ENCODE data around the gene SRR. TPM values are rescaled to one million over a fixed set of nuclear protein-coding genes. Genes with fewer than 3 reads are reported as not detected.

SRR gene
- total RNA-seq, 2 experiments from 2014 or later = 20.0 to 22.2 TPM

GRCh38 chr17:2364763-2365116 lies 61.0 kb downstream of the SRR start:
- POLR2A ChIA-PET = no interaction called here
- peaks cover 2% of the 10 kb centered on the region for H3K36me3 Mint-ChIP-seq
- CTCF ChIA-PET = no interaction called here

GRCh38 chr17:2365132-2365531 lies 61.4 kb downstream of the SRR start:
- no peak for DNase-seq
- ChIA-PET CTCF (no interaction called here), POLR2A (no interaction called here)
- Mint-ChIP-seq H3K36me3 (peaks cover 2% of the 10 kb centered on the region), H3K27me3 (no peaks in the 10 kb centered on the region), H3K4me3 (no peak overlapping the region), H3K27ac (no peak overlapping the region), H3K9me3 (no peaks in the 10 kb centered on the region), H3K4me1 (ENCODE audit: low read depth) (no peaks in the 10 kb centered on the region)
- intact Hi-C loops (cut with micrococcal nuclease) = no loop called here

More at GRCh38 chr17:2364763-2365116, 61.0 kb downstream of the SRR start:
- DNase-seq = no peak
- Mint-ChIP-seq H3K9me3 (no peaks in the 10 kb centered on the region), H3K4me1 (ENCODE audit: low read depth) (no peaks in the 10 kb centered on the region), H3K27ac (no peak overlapping the region), H3K4me3 (no peak overlapping the region), H3K27me3 (no peaks in the 10 kb centered on the region)
- intact Hi-C loops (cut with micrococcal nuclease) = no loop called here

DNA sequence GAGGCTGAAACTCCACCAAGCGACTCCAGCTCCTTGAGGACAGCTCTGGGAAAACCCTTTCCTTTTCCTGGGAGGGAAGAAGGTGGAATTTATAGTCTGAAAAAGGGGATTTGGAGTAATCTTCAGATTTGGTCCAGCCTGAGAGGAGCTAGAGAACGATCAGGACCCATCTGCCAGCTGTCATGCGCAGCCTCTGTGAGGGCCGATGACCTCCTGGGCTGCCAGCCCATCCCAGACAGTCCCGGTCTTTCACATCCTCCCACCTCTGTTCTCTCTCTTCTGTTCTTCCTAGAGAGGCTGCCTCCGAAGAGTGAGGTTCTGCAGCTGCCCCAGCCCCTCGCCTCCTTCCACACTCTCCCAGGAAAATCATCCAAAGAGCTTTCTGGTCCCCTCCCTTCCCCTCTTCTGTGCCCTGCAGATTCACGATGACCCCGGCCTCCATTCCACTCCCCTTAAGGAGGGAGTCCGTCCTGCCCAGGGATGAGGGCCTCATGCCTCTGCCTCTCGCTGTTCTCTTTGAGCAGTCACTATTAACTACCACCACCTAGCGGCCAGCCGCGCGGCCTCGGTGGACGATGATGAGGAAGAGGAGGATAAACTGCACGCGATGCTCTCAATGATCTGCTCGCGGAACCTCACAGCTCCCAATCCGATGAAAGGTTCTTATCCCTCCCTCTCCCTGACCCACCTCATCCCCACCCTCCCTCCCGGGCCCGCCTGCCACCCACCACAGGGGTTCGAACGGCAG lies 63.2 kb downstream of the SRR start:
- H3K4me3 Mint-ChIP-seq = no peak overlapping the region
- H3K36me3 Mint-ChIP-seq = peaks cover 5% of the 10 kb centered on the region
- no peak overlapping the region for H3K27ac Mint-ChIP-seq
- intact Hi-C loops (cut with micrococcal nuclease) = no loop called here
- POLR2A ChIA-PET = no interaction called here
- CTCF ChIA-PET = interaction anchor here (0.6 to 1.6 kb wide), 3 partner anchors 15 to 1664 kb away, joined by 3 to 5 read pairs (median 4); no protein-coding TSS in a partner anchor
- no peaks in the 10 kb centered on the region for H3K9me3 Mint-ChIP-seq
- DNase-seq = no peak
- no peaks in the 10 kb centered on the region for H3K4me1 Mint-ChIP-seq (ENCODE audit: low read depth)
- no peaks in the 10 kb centered on the region for H3K27me3 Mint-ChIP-seq

DNA sequence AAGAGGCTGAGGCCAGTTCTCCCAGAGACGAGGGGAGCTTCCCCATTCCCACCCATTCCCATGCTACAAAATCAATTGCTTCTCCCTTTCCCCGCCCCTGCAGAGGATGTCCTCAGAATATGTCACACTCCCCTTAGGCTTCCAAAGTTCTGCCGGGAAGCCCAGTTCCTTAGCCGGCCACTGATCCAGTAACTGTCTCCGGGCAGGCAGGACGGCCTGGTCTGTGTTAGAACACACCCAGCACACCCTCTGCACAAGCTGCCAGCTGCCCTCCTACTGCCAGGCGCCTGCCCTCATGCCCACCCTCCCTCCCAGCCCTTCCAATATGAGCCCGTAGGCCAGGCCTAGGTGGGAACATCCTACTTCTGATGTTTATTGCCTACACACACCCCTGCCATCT lies 64.6 kb downstream of the SRR start:
- no peaks in the 10 kb centered on the region for H3K9me3 Mint-ChIP-seq
- no peak overlapping the region for H3K27ac Mint-ChIP-seq
- peaks cover 6% of the 10 kb centered on the region for H3K36me3 Mint-ChIP-seq

GRCh38 chr17:2369039-2369438 lies 65.3 kb downstream of the SRR start:
- DNase-seq = no peak
- intact Hi-C loops (cut with micrococcal nuclease) = no loop called here
- Mint-ChIP-seq H3K27me3 (no peaks in the 10 kb centered on the region), H3K4me3 (no peak overlapping the region), H3K27ac (no peak overlapping the region), H3K9me3 (no peaks in the 10 kb centered on the region), H3K36me3 (peaks cover 6% of the 10 kb centered on the region), H3K4me1 (ENCODE audit: low read depth) (no peaks in the 10 kb centered on the region)
- ChIA-PET POLR2A (no interaction called here), CTCF (interaction anchor here (2.0 to 3.9 kb wide), 3 partner anchors 14 to 47 kb away, joined by 8 to 22 read pairs (median 8); no protein-coding TSS in a partner anchor)

More for the DNA sequence above, 64.6 kb downstream of the SRR start:
- POLR2A ChIA-PET = no interaction called here
- intact Hi-C loops (cut with micrococcal nuclease) = no loop called here
- Mint-ChIP-seq H3K4me3 (no peak overlapping the region), H3K27me3 (no peaks in the 10 kb centered on the region), H3K4me1 (ENCODE audit: low read depth) (no peaks in the 10 kb centered on the region)
- CTCF ChIA-PET = interaction anchor here (3.9 kb wide), 1 partner anchor 14 kb away, joined by 22 read pairs; no protein-coding TSS in a partner anchor
- DNase-seq = no peak

DNA sequence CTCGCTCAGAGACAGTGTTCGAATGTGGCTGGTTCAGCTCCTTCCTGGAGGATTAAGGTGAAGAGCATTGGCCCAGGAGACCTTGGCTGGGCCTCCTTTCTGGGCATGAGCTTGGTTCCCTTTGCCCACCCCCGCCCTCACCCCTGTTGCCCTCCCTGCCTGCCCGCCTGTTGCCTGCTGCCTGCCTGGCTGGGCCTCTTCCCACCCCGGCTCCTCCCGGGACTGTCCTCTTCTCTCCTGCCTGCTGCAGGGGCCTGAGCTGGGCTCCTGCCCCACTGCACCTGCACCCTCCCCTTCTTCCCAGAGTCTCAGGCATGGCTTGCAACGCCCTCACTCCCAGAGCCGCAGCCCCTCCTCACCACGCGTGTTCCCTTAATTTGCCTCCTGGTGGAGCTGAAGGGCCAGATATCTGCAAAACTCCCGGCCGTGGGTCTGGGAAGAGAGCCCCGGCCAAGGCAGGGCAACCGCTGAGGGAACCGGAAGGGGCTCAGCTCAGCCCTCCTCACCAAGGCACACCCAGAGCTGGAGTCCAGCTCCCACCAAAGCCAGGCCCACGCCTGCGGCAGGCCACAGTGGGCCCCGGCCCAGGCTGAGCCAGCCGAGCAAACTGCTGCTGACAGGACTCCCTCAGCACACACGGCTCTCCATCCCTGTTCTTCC lies 65.9 kb downstream of the SRR start:
- H3K4me1 Mint-ChIP-seq (ENCODE audit: low read depth) = no peaks in the 10 kb centered on the region
- no peaks in the 10 kb centered on the region for H3K9me3 Mint-ChIP-seq
- no peak for DNase-seq
- intact Hi-C loops (cut with micrococcal nuclease) = no loop called here
- no peak overlapping the region for H3K27ac Mint-ChIP-seq
- CTCF ChIA-PET = interaction anchor here (2.0 to 3.9 kb wide), 3 partner anchors 13 to 46 kb away, joined by 8 to 22 read pairs (median 8); no protein-coding TSS in a partner anchor
- H3K4me3 Mint-ChIP-seq = no peak overlapping the region
- H3K36me3 Mint-ChIP-seq = peaks cover 6% of the 10 kb centered on the region
- POLR2A ChIA-PET = no interaction called here
- no peaks in the 10 kb centered on the region for H3K27me3 Mint-ChIP-seq

GRCh38 chr17:2370211-2370589 lies 66.5 kb downstream of the SRR start:
- no peak for DNase-seq
- no peaks in the 10 kb centered on the region for H3K9me3 Mint-ChIP-seq
- CTCF ChIA-PET = interaction anchor here (2.0 to 3.9 kb wide), 3 partner anchors 13 to 46 kb away, joined by 8 to 22 read pairs (median 8); no protein-coding TSS in a partner anchor
- no peaks in the 10 kb centered on the region for H3K4me1 Mint-ChIP-seq (ENCODE audit: low read depth)
- no peak overlapping the region for H3K27ac Mint-ChIP-seq
- POLR2A ChIA-PET = no interaction called here
- intact Hi-C loops (cut with micrococcal nuclease) = no loop called here
- peaks cover 6% of the 10 kb centered on the region for H3K36me3 Mint-ChIP-seq
- H3K4me3 Mint-ChIP-seq = no peak overlapping the region
- no peaks in the 10 kb centered on the region for H3K27me3 Mint-ChIP-seq

DNA sequence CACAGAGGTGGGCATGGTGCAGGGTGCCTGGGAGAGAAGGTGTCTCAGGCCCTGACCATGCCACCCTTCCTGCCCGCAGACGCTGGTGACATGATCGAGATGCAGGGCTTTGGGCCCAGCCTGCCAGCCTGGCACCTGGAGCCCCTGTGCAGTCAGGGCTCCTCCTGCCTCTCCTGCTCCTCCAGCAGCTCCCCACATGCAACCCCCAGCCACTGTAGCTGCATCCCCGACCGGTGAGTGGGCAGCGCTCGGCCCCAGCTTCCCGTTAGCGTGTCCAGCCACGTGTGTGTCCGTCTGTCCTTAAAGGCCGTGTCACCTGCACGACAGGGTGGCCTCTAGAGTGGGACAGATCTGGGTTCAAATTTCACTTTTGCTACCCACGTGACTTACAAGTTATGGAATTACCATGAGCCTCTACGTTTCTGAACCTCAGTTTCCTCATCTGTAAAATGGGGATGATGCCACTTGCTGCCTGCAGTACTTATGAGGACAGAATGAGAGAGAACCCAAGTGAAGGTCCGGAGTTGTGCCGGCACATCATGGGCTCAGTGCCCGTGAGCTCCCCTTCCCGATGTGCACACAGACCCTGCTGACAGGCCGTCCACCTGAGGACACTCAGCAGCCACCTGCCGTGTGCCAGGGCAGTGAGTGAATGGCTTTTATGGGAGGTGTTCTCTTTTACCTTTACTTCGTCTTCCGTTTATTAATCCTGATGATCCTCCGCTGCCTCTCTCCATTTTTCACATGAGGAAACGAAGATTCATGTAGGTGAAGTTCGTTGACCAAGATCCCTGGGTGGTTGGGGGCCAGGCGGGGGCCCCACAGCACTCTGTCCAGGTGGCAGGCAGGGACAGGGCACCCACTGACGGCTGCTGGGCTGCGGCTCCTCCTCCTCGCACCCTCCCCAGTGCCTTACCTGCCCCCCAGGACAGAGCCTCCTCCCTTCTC lies 67.7 kb downstream of the SRR start:
- ChIA-PET POLR2A (no interaction called here), CTCF (interaction anchor here (2.5 to 3.9 kb wide), 2 partner anchors 11 to 18 kb away, joined by 8 to 22 read pairs; no protein-coding TSS in a partner anchor)
- Mint-ChIP-seq H3K36me3 (peaks cover 6% of the 10 kb centered on the region), H3K4me1 (ENCODE audit: low read depth) (no peaks in the 10 kb centered on the region), H3K27me3 (no peaks in the 10 kb centered on the region), H3K9me3 (no peaks in the 10 kb centered on the region), H3K27ac (no peak overlapping the region), H3K4me3 (no peak overlapping the region)
- intact Hi-C loops (cut with micrococcal nuclease) = no loop called here
- no peak for DNase-seq

DNA sequence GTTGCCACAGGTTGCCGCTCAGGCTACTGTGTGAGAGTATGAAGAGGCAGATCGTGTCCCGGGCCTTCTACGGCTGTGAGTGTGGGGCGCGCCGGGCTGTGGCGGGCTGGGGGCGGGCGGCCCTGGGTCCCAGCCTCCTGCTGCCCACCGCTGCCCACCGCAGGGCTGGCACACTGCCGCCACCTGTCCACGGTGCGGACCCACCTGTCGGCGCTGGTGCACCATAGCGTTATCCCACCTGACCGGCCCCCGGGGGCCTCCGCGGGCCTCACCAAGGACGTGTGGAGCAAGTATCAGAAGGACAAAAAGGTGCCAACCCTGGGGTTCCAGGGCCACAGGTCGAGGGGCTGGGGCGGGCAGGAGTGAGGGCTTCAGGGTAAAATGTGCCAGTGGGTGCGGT lies 68.4 kb downstream of the SRR start:
- Mint-ChIP-seq H3K4me1 (ENCODE audit: low read depth) (no peaks in the 10 kb centered on the region), H3K36me3 (peaks cover 6% of the 10 kb centered on the region), H3K9me3 (no peaks in the 10 kb centered on the region), H3K4me3 (no peak overlapping the region), H3K27ac (no peak overlapping the region), H3K27me3 (no peaks in the 10 kb centered on the region)
- intact Hi-C loops (cut with micrococcal nuclease) = no loop called here
- no peak for DNase-seq
- ChIA-PET POLR2A (no interaction called here), CTCF (interaction anchor here (3.9 kb wide), 1 partner anchor 11 kb away, joined by 22 read pairs; no protein-coding TSS in a partner anchor)

DNA sequence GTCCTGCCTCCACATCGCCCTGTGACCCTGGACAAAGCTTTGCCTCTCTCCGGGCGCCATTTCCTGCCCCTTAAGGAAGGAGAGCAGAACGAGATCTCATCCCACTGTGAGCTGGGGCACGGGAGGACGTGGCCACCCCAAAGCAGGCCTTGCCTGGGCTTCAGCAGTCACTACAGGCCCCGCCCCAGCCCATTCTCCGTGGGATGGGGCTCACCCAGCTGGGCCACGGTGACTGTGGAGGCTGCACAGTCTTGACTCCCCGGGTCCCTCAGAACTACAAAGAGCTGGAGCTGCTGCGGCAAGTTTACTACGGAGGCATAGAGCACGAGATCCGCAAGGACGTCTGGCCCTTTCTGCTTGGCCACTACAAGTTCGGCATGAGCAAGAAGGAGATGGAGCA lies 68.9 kb downstream of the SRR start:
- POLR2A ChIA-PET = no interaction called here
- Mint-ChIP-seq H3K4me1 (ENCODE audit: low read depth) (no peaks in the 10 kb centered on the region), H3K27ac (no peak overlapping the region), H3K4me3 (no peak overlapping the region), H3K27me3 (no peaks in the 10 kb centered on the region), H3K9me3 (no peaks in the 10 kb centered on the region), H3K36me3 (peaks cover 6% of the 10 kb centered on the region)
- no peak for DNase-seq
- CTCF ChIA-PET = interaction anchor here (0.6 to 2.3 kb wide), 2 partner anchors 10 to 14 kb away, joined by 3 to 13 read pairs; no protein-coding TSS in a partner anchor
- intact Hi-C loops (cut with micrococcal nuclease) = no loop called here

GRCh38 chr17:2373179-2373578 lies 69.4 kb downstream of the SRR start:
- Mint-ChIP-seq H3K27ac (no peak overlapping the region), H3K36me3 (peaks cover 6% of the 10 kb centered on the region), H3K9me3 (no peaks in the 10 kb centered on the region), H3K4me1 (ENCODE audit: low read depth) (no peaks in the 10 kb centered on the region), H3K27me3 (no peaks in the 10 kb centered on the region), H3K4me3 (no peak overlapping the region)
- ChIA-PET CTCF (interaction anchor here (0.6 to 2.3 kb wide), 2 partner anchors 9 to 14 kb away, joined by 3 to 13 read pairs; no protein-coding TSS in a partner anchor), POLR2A (no interaction called here)
- intact Hi-C loops (cut with micrococcal nuclease) = no loop called here
- DNase-seq = no peak
